Activated effector memory CD4-positive, alpha-beta T cell treated with Interleukin-2 at 50 U/mL for 16 hours (primary cell): ENCODE measurements around the gene NUDCD3.
"Not testable (repeated sequence)": the region's sequence is repeated elsewhere in the genome, so short reads cannot be mapped to it uniquely, and the experiment has no call there.

Experiments
- DNase-seq: peaks from one replicate; pipeline ENCODE4 v3.0.0-alpha.2; 2020

Gene NUDCD3

DNA sequence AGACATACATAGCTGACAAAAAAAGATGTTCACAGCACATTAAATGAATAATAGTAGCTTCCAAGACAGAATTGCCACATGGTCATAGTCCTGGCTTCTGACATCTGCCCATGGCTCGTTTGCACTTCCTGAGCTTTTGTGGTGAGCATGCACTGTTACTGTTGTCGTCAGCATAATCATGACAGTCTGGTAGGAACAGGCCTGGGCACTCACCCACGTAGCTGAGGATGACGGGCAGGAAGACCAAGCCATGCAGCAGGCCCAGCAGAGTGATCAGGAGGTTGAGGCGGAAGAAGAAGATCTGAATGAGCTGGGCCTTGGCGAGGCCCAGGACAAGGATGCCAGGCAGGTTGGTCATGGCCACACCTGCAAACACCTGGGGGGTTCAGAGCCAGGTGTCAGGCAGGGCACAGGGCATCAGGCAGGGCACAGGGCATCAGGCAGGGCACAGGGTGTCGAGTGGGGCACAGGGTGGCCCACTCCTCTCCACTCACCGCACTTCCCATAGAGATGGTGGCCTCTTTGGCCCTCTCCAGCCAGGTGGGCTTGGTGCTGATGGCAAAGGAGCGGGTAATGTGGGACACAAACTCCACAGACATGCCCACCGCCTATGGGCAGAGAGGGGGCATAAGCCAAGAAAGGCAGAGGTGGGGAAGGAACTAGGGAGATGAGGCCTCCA lies 25.3 kb upstream of the NUDCD3 start:
- DNase-seq: no peak

DNA sequence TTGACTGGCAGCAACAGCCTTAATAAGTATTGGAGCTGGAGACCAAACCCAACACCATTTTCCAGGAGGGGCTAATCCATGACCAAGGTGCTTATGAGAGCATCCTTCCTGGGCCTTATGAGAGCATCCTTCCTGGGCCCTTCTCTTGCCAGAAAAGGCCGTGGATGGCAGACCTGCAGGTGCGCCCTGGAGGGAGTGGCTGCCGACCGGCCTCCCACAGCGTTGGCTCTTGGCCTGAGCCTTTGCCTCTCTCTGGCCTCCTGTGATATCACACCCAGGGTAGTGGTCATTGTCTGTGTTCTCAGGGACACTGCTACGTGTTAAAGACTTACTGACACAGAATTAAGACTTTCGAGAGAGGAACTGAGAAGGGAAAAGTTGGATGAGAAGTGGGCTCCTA lies 22.3 kb upstream of the NUDCD3 start:
- no peak for DNase-seq

DNA sequence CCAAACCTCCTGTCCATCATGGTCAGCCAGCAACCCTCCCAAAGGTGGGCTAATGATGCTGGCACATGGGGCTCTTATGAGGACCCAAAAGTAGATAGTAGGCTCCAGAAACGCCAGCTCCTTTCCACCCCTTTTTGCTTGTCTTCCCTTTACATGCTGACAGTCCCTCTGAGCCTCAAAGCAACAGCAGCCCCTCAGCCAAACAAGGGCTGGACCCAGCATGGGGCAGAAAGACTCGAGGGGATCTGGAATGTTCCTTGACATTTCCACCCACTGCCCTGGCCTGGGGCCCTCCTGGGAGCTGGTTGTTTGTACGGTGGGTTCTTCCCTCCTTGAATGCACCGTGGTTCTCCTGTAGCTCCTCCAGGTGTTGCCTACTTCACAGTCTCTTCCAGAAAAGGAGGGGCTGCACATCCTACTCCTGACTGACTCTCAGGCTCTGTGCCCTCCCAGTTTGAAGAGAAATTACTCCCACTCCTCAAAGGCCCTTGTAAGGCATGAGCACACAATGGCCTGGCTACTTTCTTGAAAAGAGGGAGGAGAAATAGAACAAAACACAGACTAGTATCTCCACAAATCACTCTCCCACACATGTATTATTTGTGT lies 21.5 kb upstream of the NUDCD3 start:
- DNase-seq: no peak

DNA sequence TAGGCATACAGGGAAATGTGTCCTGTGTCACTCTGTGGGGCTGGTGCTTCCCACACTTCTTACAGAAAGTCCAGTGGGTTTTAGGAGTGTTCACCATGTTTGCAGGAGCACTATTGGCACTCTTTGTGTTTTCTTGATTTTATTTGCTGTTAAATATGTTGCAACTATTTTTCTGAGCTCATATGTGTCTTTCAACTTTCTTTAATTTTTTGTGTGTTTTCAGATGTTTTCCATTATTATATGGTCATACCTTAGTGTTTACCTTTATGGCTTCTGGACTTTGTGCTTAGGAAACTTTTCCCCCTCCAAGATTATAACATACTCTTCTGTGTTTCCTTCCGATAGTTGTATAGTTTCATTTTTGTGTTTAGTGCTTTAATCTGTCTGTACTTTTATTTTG lies 20.8 kb upstream of the NUDCD3 start:
- no peak for DNase-seq

DNA sequence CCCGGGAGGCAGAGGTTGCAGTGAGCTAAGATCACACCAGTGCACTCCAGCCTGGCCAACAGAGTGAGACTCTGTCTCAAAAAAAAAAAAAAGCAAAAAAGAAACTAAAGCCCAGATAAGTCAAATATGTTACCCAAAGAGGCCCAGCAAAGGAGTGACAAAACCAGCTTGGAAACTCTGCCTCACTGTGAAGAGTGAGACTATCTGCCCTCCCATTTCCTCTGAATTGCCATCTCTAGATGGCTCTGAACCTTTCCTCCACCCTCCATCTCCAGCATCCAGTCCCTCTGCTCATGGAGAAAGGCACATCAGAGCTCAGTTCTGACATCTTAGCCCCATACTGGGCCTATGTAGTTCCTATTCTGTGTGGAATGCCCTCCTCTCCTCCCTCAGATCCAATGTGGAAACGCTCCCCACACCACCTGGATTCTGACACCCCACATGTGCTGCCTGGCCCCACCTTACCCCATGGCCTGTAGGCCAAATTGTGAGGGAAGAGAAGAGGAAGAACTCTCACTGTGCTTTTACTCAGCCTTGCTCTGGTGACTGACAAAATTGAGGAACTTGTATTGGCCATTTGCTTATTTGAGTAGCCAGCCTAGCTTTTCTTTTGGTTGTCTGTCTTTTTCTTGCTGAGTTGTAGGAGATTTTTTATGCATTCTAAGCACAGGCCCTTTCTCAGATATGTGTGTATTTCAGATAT lies 18.0 kb upstream of the NUDCD3 start:
- no peak for DNase-seq

DNA sequence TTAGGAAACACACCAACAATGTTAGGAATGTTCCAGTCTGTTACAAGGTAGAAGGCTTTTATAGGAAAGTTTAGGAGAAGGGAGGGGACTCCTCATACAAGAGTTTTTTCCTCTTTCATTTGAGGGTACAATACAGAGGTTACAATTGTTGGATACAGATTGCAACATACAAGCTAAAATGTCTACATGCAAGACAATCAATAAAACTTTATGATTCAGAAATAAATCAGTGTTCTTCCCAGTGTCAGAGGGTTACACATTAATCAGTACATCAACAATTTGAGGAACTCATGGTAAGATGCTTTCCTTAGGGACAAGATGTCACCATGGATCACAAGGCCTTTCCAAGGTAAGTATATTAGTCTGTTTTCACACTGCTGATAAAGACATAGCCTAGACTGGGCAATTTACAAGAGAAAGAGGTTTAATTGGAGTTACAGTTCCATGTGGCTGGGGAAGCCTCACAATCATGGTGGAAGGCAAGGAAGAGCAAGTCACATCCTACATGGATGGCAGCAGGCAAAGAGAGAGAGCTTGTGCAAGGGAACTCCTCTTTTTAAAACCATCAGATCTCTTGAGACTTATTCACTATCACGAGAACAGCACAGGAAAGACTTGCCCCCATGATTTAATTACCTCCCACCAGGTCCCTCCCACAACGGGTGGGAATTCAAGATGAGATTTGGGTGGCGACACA lies 16.3 kb upstream of the NUDCD3 start:
- not testable (repeated sequence) for DNase-seq

DNA sequence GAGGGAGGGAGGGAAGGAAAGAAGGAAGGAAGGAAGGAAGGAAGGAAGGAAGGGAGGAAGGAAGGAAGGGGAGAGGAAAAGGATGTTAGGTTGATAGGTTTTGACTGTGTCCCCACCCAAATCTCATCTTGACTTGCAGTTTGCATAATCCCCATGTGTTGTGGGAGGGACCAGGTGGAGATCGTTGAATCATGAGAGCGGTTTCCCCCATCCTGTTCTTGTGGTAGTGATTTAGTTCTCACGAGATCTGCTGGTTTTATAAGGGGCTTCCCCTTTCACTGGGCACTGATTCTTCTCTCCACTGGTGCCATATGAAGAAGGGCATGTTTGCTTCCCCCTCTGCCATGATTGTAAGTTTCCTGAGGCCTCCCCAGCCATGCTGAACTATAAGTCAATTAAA lies 15.1 kb upstream of the NUDCD3 start:
- no peak for DNase-seq

DNA sequence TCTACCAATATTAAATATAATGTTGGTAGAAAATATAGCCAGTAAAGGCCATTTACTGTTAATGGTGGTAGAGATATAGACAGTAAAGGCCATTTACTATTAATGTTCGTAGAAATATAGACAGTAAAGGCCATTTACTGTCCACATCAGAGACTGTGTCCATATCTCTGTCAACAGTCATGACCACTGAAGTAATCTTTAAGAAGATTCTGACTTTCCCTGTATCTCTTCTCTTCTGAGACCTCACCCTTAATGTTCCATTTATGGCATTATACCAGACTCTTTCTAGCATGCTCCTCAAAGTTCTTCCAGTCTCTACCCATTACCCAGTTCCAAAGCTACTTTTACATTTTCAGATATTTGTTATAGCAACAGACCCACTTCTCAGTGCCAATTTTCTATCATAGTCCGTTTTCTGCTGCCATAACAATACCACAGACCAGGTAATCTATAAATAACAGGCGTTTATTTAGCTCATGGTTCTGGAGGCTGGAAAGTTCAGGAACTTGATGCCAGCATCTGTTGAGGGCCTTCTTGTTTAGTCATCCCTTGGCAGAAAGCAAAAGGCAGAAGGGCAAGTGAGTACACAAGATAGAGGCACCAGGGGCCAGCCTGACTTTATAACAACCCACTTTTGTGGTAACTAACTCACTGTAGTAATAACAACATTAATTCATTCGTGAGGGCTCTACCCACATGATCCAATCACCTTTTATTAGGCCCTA lies 7.9 kb upstream of the NUDCD3 start:
- no peak for DNase-seq

DNA sequence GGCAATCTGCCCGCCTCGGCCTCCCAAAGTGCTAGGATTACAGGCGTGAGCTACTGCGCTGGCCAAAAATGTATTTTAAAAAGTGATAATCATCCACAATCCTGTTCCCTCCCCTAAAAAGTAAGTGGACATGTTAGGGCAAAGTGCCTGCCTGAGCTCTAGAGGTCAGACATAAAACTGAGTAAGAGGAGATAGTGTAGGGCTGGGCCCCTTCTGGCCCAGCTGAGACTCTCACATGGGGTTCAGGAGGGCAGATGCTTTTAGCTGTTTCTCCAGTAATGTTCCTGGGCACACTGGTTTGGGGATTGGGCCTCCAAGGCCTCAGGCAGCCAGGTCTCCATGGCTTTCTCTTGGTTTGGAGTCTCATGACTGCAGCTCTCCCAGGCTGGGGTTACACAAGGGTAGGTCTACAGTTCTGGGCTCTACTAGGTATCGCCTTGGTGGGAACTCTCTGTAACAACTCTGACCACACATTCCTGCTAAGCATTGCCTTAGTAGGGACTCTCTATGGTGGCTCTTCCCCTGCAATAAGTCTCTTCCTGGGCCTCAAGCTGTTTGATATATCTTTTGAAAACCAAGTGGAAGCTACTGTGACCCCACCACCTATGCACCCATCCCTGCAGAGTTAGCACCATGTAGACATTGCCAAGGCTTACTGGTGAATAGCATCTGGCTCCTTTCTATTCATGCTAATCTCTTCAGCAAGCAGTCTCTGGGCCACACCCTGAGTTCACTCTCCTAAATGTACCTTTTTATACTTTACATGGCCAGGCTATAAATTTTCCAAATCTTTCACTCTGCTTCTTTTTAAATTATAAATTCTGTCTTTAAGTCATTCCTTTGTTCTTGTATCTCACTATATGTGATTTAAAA lies 6.9 kb upstream of the NUDCD3 start:
- no peak for DNase-seq

DNA sequence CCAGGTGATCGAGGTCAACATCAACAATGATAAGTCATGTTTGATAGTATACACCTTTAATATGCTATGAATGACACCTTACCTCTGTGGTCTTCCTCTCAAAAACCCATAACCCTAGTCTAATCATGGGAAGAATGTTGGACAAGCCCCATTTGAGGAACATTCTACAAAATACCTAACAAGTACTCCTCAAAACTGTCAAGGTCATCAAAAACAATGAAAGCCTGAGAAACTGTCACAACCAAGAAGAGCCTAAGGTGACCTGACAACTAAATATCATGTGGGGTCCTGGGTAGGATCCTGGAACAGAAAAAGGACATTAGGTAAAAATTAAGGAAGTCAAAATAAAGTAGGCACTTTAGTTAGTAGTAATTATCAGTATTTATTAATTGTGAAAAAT lies 5.9 kb upstream of the NUDCD3 start:
- DNase-seq: no peak

DNA sequence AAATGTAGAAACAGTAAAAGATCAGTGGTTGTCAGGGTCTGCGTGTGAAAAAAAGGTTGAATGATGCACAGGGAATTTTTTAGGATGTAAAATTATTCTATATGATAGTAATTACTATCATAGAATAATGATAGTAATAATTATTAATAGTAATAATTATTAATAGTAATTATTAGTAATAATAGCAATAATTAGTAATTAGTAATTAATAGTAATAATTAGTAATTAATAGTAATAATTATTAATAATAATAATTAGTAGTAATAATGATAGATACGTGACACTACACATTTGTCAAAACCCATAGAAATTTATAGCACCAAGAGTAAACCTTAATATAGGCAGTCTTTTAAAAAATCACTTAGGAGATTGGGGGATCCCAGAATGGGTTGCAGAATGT lies 4.5 kb upstream of the NUDCD3 start:
- DNase-seq: no peak

DNA sequence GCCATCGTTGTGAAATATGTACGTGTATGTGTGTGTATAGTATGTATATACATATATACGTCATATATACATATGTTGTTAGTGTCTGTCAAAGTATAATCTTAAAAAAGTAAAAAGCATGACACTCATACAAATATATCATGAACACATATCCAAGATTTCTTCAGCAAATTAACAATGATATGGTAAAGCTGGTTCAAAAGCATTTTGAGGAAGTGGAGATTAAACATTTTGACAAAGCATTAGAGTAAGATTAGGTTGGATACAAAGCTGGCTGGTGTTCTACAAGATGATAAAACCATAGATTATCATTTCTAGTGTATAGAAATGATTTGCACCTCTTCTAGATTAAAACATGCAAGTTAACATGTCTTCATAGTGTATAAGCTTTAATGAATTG lies 771 bp upstream of the NUDCD3 start:
- no peak for DNase-seq

DNA sequence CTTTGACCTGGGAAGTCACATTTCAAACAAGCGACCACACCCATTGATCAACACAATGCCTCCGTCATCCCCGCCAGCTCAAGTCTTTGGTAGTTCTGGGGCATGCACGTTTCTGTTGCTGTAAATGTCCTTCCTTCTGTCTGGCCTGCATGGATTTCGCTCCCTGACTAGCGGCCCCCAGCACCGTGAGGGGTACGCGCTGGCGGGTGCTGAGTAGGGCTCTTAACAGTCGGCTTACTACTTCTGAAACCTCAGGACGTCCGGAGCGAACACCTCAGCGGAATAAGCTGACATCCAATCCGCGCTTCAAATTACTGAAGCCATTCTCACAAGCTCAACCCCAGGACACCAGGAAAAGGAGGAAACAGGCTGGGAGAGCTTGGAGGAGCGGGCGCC lies 505 bp downstream of the NUDCD3 start:
- no peak for DNase-seq

DNA sequence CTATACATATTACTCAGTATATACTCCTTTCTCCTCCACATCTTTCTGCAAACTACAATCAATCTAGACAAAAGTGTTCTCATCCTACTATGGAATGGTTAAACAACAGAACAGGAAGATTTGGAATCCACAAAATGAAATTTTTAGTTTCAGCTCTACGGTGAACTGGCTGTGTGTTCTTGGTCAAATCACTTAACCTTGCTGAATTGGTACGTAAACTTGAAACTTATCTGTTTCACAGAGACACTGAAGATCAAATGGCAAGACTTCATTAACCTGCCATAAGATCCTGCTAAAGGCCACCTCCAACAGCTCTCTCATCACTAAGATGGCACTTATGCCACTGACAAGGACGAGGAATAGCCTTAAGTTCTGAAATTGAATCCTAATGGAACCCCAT lies 1.5 kb downstream of the NUDCD3 start:
- DNase-seq: no peak

DNA sequence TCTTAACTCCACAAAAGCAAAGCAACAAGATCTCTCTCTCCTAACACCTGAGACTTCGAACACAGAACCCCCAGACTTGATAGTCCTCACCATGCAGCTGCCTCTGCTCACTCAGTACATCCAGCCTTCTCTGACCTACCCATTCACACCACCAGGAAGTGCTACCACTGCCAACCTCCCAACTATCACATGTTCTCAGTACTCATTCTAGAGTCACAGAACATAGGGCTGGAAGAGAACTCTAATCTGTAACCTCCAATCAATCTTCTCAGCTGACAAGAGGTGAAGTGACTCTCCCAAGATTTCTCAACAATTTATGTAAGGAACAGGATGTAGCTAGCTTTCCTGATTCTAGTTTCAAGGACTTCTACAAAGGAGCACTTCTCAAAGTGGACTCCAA lies 3.8 kb downstream of the NUDCD3 start:
- DNase-seq: no peak

DNA sequence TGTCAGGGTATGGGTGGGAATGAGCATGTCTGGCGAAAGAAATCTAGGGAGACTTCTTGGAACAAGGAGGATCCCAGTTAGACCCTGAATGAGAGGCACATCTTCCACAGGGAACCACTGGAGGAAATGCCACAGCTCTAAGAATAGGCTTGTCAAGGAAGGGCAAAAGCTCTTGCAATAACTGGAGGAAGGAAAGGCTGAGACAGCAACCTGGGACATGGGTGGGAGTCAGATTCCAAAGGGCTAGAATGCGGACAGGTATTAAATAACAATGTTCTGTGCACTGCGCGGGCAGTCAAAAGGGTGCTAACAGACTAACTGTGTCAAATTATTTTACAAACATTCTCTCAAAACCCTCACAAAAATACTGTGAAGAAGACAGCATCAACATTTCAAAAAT lies 4.5 kb downstream of the NUDCD3 start:
- DNase-seq: no peak

DNA sequence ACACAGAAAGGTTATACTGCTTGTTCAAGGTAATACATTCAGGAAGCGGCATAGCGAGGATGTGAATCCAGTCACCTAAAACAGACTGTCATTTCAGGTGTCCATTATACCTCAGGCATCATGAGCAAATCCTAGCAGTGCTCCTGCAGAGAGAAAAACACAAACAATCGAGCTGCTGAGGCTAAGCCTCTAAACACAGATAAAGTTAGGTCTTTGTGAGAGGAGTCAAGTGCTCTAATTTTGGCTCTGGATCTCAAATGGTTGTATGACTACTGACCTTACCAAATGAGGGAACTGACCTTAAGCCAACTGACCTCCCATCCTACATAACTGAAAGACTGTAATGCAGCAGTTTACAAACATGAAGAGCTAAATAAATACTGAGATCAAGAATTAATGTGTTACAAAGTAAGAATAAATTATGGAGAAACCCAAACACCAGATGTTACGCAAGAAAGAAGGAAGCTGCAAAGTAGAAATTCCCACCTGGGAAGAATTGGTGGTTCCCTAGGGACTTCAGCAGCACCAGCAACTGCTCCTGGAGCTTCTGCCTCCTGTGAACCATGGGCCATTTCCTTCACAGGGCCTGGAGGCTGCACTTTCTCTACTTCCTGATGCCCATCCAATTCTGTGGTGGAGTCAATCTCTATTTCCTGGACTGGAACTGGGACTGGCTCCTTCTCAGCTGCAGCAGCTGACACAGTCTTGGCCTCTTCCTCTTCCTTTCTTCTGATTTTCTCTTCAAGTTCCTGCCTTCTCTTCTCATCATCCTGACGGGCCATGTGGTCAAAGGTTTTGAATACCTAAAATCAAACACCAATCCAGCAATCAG lies 5.8 kb downstream of the NUDCD3 start:
- DNase-seq: no peak

DNA sequence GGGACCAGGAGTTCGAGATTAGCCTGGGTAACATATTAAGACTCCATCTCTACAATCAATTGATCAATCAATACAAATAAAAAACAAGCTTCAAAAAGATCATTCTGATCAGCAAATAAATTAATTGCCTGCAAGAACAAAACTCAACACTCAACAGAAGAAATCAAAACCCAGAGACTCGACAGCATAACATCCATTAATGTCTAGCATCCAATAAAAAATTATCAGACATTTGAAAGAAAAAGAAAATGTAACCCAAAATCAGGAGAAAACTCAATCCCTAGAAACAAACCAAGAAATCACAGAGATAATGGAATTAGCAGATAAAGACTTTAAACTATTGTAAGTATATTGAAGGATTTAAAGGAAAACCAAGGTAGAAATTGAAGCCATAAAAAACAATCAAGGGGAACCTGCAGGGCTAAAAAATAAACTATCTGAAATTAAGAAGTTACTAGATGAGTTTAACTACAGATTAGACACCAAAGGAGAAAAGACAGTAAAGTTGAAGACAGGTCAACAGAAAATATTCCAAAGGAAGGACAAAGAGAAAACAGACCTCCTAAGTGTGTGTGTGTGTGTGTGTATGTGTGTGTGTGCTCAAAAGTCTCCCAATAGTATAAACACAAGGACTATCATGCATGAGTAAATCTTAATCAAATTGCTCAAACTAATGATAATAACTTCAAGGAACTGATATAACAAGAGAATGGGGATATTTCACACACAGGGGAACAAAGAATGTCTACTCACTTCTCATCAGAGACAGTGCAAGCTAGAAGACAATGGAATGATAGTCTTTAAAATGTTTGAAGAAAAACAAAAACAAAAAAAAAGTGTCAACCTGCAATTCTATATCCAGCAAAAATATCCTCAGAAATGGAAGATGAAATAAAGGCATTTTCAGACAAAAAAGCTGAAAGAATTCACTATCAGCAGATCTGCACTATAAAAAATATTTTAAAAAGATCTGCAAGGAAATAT lies 7.7 kb downstream of the NUDCD3 start:
- DNase-seq: no peak

DNA sequence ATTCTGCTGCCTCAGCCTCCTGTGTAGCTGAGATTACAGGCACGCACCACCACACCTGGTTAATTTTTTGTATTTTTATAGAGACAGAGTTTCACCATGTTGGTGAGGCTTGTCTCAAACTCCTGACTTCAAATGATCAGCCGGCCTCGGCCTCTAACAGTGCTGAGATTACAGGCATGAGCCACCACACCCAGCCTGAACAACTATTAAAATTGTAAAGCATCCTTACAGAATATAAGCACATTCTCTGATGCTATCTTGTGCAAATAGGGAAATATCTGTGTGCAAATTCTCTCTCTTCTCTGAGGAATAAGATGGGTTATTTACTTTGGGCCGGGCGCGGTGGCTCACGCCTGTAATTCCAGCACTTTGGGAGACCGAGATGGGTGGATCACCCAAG lies 12.5 kb downstream of the NUDCD3 start:
- DNase-seq: no peak
